HG03066 (cell line): Measurements from ENCODE around the gene BICD2.

ENCODE experiments used
- ATAC-seq: cut with Tn5 transposase; IDR thresholded peaks from one replicate; pipeline ENCODE4 v1.9.1; 2021; ENCODE audit warnings: low read depth; ENCODE audit not compliant: unreplicated experiment

BICD2 gene

DNA sequence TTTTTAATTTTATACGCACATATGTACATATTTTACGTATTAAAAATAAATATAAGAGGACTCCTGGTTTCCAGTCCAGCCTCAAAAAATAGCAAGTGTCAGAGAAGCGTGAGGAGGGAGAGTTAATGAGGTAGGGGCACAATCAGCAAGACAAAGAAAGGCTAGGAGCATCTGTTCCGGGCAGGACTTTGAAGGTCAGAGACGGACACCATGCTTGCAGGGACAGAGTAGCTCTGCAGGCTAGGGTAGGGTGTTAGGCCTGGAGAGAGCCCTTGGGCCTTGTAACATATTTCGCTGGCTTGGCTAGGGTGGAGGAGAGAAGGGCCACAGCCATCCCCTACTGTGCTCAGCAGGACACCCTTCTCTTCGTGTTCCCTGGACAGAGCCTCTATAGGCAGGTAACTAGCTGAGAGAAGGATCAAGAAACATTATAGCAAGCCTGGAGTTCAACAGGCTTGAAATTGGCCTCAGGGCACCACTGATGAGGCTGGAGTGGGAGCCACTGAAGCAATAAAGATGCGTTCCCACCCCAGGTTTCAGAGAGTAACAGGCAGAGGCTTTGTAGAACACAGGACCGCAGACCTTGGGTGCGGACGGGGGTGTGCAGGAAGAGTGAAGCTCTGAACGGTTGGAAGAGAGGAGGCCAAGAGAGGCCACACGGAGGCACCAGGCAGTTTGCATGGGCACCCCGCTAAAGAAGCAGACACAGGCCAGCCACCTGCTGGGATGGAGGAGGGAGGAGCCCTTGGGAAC is 85.0 kb downstream of the BICD2 start:
- ATAC-seq, result no peak

DNA sequence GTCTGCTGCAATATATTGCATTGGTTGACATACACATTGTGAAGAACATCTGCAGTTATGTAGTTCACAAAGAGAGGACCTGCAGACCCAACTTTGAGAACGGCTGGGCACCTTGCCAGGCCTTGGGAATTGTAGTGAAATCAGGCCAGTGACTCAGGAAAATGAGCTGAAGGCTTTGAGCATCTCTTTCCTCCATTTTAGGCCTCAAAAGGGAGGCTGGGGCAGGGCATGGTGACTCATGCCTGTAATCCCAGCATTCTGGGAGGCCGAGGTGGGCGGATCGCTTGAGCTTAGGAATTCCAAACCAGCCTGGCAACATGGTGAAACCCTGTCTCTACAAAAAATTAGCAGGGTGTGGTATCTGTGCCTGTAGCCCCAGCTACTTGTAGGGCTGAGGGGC is 93.3 kb downstream of the BICD2 start:
- ATAC-seq, result no peak

DNA sequence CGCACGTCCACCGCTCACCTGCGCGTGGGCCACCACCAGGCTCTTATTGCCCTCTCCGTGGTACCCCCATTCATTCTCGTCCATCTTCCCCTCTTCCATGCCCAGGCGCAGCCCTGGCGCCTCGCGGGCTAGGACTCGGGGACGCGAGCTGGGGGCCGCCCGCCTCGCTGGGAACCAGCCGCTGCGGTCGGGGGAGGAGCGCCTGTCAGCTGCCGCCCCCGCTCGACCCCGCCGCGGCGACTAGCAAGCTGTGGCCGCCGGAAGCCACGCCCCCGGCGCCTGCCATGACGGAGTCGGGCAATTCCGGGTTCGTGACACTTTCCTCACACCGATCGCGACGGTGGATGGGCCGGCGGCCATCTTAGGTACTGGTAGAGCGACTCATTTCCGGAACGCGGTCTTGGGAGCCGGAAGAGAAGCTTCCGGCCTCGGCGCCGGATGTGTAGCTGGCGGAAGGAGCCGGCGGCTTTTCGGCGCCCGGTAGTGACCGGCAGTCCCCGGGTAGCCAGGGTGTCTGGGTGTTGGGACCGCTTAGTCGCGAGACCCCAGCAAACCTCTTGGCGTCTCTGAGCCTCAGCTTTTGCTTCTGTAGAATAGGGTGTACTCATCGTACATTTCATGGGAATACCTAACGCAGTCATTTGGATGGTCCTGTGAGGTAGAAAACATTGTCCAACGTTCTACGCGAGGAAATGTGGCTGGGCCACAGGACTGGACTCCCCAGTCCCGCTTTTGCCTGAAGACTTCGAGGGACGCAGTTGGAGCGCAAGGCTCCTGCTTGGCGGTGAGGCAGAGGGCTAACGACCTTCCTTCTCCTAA is 94.5 kb downstream of the BICD2 start, which contains the start of gene IPPK:
IPPK (minus strand) TSS at position 242 of the 819 bp plus-strand sequence; CDS start at position 99, 143 bp downstream.
- peak; percentile 98 for ATAC-seq

- ATAC-seq, result peak; percentile 5
These were observed 95.1 kb downstream of the BICD2 start for GRCh38 chr9:92669527-92669889.

DNA sequence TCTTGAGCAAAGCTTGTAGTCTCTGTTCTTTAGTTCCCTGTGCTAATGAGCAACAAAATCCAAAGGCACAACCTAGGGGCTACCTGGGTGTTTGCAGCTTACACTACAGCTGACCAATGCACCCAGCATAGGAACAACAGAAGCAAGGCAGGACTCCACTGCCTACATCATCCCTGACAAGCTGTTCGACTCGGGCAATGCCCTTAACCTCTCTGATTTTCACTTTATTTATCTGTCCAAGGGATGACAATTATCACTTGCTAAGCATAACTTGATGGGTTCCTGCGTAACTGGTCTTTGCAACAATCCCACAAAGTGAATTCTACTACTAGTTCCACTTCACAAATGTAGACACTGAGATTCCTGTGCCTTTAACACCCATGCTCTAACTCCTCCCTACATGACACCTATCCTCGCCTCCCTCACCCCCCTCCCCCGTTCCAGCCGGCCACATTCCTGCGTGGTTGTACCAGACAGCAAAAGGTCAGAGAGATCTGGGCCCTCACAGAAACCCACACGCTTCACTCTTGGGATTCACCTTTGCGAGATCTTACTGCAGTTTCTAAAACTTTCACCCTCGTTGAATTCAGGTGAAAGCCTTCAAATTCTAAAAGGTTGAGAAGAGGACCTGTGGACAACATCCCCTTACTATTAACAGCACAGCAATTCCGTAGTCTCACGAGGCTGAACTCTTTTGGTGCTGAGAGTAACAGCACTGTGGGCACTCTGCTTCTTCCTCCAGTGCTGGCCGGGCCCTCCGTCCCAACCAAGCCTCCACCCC is 95.7 kb downstream of the BICD2 start:
- ATAC-seq, result no peak

DNA sequence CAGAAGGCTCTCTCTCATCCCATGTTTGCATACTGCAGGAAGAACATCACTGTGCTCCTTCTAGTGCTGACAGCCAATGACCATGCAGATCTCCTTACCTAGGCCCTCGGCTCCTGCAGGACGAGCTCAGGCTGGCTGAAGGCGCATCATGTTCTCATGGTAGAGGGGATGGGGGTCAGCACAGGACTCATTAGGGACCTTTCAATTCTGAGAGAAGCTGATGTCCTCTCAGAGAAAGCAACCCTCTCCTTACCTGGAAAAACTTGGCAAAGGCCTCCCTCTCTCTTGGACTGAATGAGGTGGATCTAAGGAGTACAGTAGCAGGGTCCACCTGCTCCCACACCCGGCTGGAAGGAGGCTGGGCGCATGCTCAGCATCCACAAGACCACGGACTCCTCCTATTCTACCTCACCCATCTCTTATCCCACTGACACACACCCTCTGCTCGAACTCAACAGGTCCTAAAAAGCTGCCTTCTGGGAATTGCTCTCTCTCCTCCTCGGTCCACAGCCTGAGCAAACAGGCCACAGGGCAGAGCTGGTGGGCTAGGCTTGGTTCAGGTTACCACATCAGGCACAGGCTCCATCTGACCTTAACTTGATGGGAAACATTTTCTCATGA is 97.6 kb downstream of the BICD2 start:
- no peak for ATAC-seq

DNA sequence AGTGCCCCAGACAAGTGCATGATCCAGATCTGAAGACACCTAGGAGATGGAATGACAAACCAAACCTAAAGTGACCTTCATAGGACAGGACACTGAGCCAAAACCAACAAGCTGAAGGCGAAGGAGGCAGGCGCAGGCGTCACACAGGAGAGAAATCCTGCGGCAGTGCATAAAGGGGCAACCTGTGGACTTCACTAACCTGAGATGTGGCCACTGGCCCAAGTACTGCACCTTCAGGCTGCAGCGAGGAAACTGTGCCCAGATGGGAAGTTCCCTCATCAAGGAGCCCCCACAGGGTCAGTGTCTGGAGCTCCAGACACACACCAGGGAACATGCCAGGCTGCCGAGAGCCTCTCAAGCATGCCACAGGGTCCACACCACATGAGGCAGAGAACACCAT is 98.4 kb downstream of the BICD2 start:
- no peak for ATAC-seq

- ATAC-seq, result no peak
These were observed 98.8 kb downstream of the BICD2 start for GRCh38 chr9:92665836-92666235.

GRCh38 chr9:92664394-92665152 is 100.1 kb downstream of the BICD2 start:
- ATAC-seq, result no peak

GRCh38 chr9:92663951-92664350 is 100.7 kb downstream of the BICD2 start:
- ATAC-seq, result no peak

DNA sequence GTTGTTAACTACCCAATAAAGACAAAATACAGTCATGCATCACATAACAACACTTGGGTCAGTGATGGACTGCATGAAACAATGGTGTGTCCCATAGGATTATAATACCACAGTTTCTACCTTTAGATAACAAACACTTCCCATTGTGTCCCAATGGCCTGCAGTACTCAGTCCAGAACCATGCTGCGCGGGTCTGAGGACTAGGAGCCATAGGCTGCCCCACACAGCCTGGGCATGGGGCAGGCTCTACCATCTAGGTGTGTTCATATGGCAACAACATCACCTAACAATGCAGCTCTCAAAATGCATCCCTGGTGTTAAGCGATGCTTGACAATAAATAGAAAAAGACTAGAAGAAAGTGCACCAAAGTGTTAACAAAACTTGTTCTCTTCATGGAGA is 101.5 kb downstream of the BICD2 start:
- ATAC-seq, result no peak

GRCh38 chr9:92661743-92662142 is 102.9 kb downstream of the BICD2 start:
- ATAC-seq, result no peak
